GM12801 (cell line): Measurements from ENCODE around the gene ACTN1.

ENCODE experiments used
- TF ChIP-seq, protein P1 (sequence below): IDR thresholded peaks from one replicate; pipeline ENCODE4 v1.5.1; 2011; ENCODE audit warnings: control low read depth; ENCODE audit not compliant: insufficient read length; ENCODE audit errors: extremely low read depth

ACTN1 gene

DNA sequence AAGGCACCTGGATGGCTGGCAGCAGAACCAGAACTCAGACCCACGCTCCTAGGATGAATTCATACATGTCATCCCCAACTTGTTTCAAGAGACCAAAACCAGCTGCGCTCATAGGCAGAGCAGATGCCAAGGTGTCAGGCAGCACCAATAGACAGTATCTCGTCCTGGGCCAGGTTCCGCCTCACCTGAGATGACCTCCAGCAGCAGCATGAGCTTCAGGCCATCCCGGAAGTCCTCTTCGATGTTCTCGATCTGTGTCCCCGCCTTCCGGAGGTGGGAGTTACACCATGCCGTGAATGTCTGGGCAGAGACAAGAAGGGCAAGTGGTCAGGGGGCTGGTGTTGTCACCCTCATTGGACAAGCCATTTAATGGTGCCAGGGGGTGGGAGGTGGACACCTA, 53.7 kb downstream of the ACTN1 start:
- TF ChIP-seq, protein P1, sequence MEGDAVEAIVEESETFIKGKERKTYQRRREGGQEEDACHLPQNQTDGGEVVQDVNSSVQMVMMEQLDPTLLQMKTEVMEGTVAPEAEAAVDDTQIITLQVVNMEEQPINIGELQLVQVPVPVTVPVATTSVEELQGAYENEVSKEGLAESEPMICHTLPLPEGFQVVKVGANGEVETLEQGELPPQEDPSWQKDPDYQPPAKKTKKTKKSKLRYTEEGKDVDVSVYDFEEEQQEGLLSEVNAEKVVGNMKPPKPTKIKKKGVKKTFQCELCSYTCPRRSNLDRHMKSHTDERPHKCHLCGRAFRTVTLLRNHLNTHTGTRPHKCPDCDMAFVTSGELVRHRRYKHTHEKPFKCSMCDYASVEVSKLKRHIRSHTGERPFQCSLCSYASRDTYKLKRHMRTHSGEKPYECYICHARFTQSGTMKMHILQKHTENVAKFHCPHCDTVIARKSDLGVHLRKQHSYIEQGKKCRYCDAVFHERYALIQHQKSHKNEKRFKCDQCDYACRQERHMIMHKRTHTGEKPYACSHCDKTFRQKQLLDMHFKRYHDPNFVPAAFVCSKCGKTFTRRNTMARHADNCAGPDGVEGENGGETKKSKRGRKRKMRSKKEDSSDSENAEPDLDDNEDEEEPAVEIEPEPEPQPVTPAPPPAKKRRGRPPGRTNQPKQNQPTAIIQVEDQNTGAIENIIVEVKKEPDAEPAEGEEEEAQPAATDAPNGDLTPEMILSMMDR = no peak

DNA sequence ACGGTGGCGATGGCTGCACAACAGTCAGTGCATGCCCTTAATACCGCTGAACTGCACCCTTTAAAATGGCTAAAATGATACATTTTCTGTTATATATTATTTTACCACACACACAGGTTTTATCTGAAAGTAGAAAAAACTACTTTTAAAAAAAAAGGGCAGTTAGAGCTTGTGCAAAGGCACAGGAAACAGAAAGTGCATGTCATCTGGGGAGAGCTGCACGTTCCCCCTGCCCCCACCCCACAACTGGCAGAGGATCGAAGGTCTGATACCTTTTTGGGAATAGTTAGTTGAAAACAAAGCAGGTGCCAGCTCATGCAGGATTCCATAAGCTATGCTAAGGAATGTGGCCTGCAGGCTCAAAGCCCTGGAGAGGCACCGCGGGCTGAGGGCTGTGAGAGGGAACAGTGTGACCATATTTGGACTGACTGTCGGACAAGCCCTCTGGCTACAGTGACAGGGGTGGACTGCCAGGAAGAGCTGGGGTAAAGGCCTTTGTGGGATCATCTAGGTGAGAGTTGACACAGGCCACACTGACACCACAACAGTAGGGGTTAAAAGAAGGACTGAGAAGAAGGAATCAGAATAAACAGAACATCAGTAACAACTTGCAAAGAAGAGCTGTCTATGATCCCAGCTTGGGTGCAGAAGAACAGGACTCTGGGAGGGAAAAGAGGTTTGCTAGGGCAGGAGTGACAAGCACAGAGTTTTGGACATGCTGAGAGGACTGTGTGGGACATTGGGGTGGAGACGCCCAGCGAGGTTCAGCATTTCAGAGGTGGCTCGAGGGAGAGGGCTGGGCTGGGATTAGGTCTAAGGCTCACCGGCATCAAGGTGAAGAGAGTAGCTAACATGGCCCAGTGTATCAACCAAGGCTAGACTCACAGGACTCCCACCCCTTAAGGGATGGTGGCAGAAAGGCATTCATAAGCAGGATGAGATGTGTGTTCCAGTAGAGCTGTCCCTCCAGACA, 54.6 kb downstream of the ACTN1 start:
- TF ChIP-seq, protein P1 = no peak

DNA sequence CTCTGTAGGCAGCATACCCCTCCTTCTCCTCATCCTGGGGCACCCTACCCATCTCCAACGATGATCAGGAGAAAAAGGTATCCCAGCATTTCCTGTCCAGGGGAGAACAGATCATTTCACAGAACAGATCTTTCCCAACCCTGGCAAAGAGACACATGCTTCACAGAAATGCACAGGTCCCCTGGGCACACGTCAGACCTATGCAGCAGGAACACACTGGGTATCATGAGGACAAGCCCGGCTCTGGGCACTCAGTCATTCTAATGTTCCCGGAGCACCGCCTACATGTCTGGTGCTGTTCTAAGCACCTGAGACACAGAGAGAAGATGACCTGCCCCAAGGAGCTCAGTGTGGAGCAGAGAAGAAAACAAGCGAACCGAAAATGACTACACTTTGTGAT, 56.2 kb downstream of the ACTN1 start:
- TF ChIP-seq, protein P1 = no peak

DNA sequence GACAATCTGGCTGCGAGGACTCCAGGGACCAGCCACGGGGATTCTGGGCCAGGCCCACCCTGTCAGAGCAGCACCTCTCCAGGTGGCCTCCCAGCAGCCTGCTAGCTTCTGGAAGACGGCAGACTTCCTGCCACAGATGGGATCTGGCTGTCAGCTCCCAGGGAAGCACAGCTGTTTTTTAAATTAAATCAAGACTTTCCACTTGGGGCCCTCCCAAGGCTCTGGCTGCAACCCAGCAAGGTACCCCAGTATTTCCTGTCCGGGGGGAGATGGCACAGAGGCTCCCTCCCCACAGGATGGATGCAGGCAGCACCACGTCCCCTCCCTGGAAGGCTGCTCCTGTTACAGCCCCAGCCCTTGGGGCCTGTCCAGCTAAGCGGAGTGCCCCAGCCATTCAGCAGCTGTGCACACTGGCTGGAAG, 56.9 kb downstream of the ACTN1 start:
- TF ChIP-seq, protein P1 = no peak

DNA sequence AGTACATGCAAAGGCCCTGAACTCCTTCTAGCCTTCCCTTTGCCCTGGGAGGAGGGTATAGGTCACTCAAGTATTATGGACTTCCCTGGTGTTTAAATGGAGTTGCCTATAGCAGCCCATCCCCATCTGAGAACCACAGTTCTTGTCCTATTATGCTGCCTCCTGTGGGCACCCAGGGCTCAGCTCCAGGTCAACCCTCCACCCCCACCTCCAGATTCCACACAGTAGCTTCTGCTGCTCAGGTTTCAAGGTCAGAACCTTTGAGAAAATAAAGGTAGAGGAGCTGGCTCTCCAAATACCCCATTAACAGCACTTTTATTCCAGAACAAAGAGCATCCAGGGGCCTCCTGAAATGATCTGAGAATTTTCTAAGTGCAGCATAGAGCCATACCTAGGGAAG, 57.4 kb downstream of the ACTN1 start:
- TF ChIP-seq, protein P1 = no peak

DNA sequence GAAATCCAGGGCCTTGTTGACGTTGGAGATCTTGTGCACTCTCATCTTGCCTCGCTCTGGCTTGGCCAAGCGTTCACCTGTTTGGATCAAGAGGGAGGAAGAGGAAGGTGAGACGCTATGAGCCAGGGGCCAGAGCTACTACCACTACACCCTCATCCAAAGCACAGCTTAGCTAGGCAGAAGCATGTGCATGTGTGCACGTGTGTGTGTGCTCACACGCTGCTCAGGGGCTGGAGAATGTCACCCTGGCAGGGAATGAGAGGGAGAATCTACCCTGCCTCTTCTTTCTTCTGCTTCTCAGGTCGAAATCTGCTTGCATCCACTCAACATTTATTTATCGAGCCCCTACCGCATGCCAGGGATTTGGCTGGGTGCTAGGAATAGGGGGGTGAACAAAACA, 58.1 kb downstream of the ACTN1 start:
- TF ChIP-seq, protein P1 = no peak

DNA sequence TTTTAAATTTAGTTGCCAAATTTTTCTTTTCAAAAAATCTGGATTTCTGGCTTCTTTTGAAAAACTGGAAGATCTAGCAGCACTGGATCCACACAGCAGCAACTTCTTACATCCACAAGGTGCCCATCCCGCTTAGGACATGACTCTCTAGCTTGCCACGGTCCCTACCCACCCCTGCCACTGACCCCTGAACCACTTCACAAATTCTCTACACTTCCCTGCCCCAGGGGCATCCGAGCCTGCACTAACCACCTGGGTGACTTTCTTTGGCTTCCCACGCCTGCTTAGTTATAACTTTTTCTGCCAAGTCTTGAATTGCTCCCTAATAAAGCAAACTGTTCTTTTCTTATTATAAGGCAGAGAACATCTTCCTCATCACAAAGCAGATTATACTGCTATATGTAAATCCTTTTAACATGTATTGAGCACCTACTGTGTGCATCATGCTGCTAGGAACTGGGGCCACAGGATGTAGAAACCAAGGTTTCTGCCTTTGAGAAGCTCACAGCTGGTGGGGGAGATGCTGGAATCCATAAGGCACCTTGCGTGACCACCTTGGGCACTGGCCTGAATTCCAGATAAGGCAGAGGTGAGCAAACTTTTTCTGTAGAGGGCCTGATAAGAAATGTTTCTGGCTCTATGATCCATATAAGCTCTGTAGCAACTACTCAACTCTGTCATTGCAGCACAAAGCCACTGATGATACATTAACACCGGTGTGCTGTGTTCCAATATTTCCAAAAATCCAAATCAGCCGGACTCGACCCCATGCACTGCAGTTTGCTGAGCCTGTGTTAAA, 59.8 kb downstream of the ACTN1 start:
- TF ChIP-seq, protein P1 = no peak
